Neural progenitor cell (in vitro differentiated cells): ENCODE data around the gene RPS6KB2. TPM values are rescaled to one million over a fixed set of nuclear protein-coding genes. Genes with fewer than 3 reads are reported as not detected.
A peak's percentile ranks its signal among the peaks of the same experiment; 100 is the strongest.

Source experiments
- DNase-seq: peaks from one replicate; pipeline ENCODE4 v3.0.0-alpha.2; 2016; ENCODE audit warnings: low spot score
- H2AFZ ChIP-seq: fragments of 200-600 bp; sonication (generic); replicated peaks from 2 replicates; pipeline ENCODE4 v1.6.1; 2016; ENCODE audit warnings: antibody characterized with exemption
- H3F3A ChIP-seq: fragments of 200-600 bp; sonication (generic); 2 replicates; pipeline ENCODE4 v1.6.1; 2016; ENCODE audit warnings: antibody characterized with exemption, low read depth
- H3K27ac ChIP-seq: fragments of 200-600 bp; sonication (generic); 2 replicates; pipeline ENCODE4 v1.5.1; 2016; ENCODE audit warnings: mild to moderate bottlenecking
- H3K27me3 ChIP-seq: fragments of 200-600 bp; sonication (generic); 2 replicates; pipeline ENCODE4 v1.6.1; 2016; ENCODE audit warnings: mild to moderate bottlenecking, moderate library complexity
- H3K36me3 ChIP-seq: fragments of 200-600 bp; sonication (generic); 2 replicates; pipeline ENCODE4 v1.5.1; 2016
- H3K4me1 ChIP-seq: fragments of 200-600 bp; sonication (generic); 2 replicates; pipeline ENCODE4 v1.6.1; 2016; ENCODE audit warnings: mixed run types
- H3K4me2 ChIP-seq: fragments of 200-600 bp; sonication (generic); 2 replicates; pipeline ENCODE4 v1.6.1; 2016
- H3K4me3 ChIP-seq: fragments of 200-600 bp; sonication (generic); 2 replicates; pipeline ENCODE4 v1.5.1; 2016
- H3K79me2 ChIP-seq: fragments of 200-600 bp; sonication (generic); 2 replicates; pipeline ENCODE4 v1.6.1; 2016; ENCODE audit warnings: low read depth
- H3K9ac ChIP-seq: fragments of 200-600 bp; sonication (generic); 2 replicates; pipeline ENCODE4 v1.6.1; 2016
- H3K9me3 ChIP-seq: fragments of 200-600 bp; sonication (generic); 2 replicates; pipeline ENCODE4 v1.5.1; 2016; ENCODE audit warnings: low read depth
- H4K20me1 ChIP-seq: fragments of 200-600 bp; sonication (generic); 2 replicates; pipeline ENCODE4 v1.6.1; 2016; ENCODE audit warnings: low read depth
- H3K27ac Mint-ChIP-seq: 3 replicates; pipeline ENCODE4 v1.8.0; 2021; ENCODE audit warnings: mixed read lengths
- H3K27me3 Mint-ChIP-seq: 2 replicates; pipeline ENCODE4 v1.8.0; 2022; ENCODE audit warnings: low read depth, mild to moderate bottlenecking, inconsistent platforms, moderate library complexity, mixed read lengths; ENCODE audit not compliant: insufficient read depth
- H3K36me3 Mint-ChIP-seq: 3 replicates; pipeline ENCODE4 v1.8.0; 2021; ENCODE audit warnings: mixed read lengths
- H3K4me1 Mint-ChIP-seq: 3 replicates; pipeline ENCODE4 v1.8.0; 2021; ENCODE audit warnings: mixed read lengths
- H3K4me3 Mint-ChIP-seq: 3 replicates; pipeline ENCODE4 v1.8.0; 2021; ENCODE audit warnings: mild to moderate bottlenecking, moderate library complexity, mixed read lengths
- H3K9me3 Mint-ChIP-seq: 3 replicates; pipeline ENCODE4 v1.8.0; 2020; ENCODE audit warnings: mixed read lengths
- CTCF ChIP-seq: fragments of 200-600 bp; sonication (generic); IDR thresholded peaks from 2 replicates; pipeline ENCODE4 v1.5.1; 2017; ENCODE audit warnings: antibody characterized with exemption, mild to moderate bottlenecking
- EZH2 ChIP-seq: fragments of 200-600 bp; sonication (generic); IDR thresholded peaks from 2 replicates; pipeline ENCODE4 v1.6.1; 2017; ENCODE audit warnings: antibody characterized with exemption, mild to moderate bottlenecking, moderate library complexity
- EZH2phosphoT487 ChIP-seq: fragments of 200-600 bp; sonication (generic); IDR thresholded peaks from 2 replicates; pipeline ENCODE4 v1.6.1; 2017; ENCODE audit warnings: antibody characterized with exemption
- total RNA-seq: library from RNA; depleted of rRNA; stranded (reverse); fragments of >200 nt; gene quantifications from 2 replicates; pipeline ENCODE4 v1.2.3, GENCODE V29; 2015; ENCODE audit warnings: low replicate concordance

Gene RPS6KB2
- total RNA-seq, 1 donor from 2014 or later = 23.7 TPM

GRCh38 chr11:67468056-67468455 is 39.8 kb downstream of the RPS6KB2 start:
- no peak for DNase-seq
- no peak for TF ChIP-seq CTCF
- TF ChIP-seq EZH2 = no peak
- TF ChIP-seq EZH2phosphoT487 = no peak
- Mint-ChIP-seq H3K4me3 (peak overlapping the region; percentile 97), H3K4me1 (peaks cover 20% of the 10 kb centered on the region), H3K36me3 (no peaks in the 10 kb centered on the region), H3K27ac (peak overlapping the region; percentile 95), H3K27me3 (peaks cover 10% of the 10 kb centered on the region), H3K9me3 (no peaks in the 10 kb centered on the region)
- Histone ChIP-seq H3K79me2 (peaks cover 8% of the 10 kb centered on the region), H3K4me1 (peaks cover 6% of the 10 kb centered on the region), H3K4me3 (peak overlapping the region; percentile 88), H4K20me1 (no peaks in the 10 kb centered on the region), H3K36me3 (no peaks in the 10 kb centered on the region), H3K27ac (no peak overlapping the region), H3F3A (no peaks in the 10 kb centered on the region), H2AFZ (no peak overlapping the region), H3K27me3 (no peaks in the 10 kb centered on the region), H3K9me3 (no peaks in the 10 kb centered on the region), H3K4me2 (peak overlapping the region; percentile 86), H3K9ac (peak overlapping the region; percentile 55)

- Histone ChIP-seq H3K4me2 (peak overlapping the region; percentile 86), H3K4me1 (peaks cover 6% of the 10 kb centered on the region), H3K9me3 (no peaks in the 10 kb centered on the region), H3F3A (no peaks in the 10 kb centered on the region), H3K9ac (peak overlapping the region; percentile 55), H3K36me3 (no peaks in the 10 kb centered on the region), H4K20me1 (no peaks in the 10 kb centered on the region), H2AFZ (no peak overlapping the region), H3K27me3 (no peaks in the 10 kb centered on the region), H3K27ac (no peak overlapping the region), H3K4me3 (peak overlapping the region; percentile 88), H3K79me2 (peaks cover 8% of the 10 kb centered on the region)
- Mint-ChIP-seq H3K27me3 (peaks cover 10% of the 10 kb centered on the region), H3K4me1 (peaks cover 20% of the 10 kb centered on the region), H3K9me3 (no peaks in the 10 kb centered on the region), H3K4me3 (peak overlapping the region; percentile 97), H3K27ac (peak overlapping the region; percentile 95), H3K36me3 (no peaks in the 10 kb centered on the region)
- peak; percentile 57 for DNase-seq
- TF ChIP-seq EZH2 (no peak), CTCF (no peak), EZH2phosphoT487 (no peak)
These were observed 40.1 kb downstream of the RPS6KB2 start for GRCh38 chr11:67468456-67468758.

GRCh38 chr11:67468759-67469507 is 40.6 kb downstream of the RPS6KB2 start, which contains the start of gene TMEM134:
TSS of gene TMEM134 (minus strand) at chr11:67469251. CDS start at chr11:67469192, 59 bp downstream.
- H3K27me3 Mint-ChIP-seq = peaks cover 10% of the 10 kb centered on the region
- Histone ChIP-seq H3K27me3 (no peaks in the 10 kb centered on the region), H3K9ac (peak within 1 kb of the TSS; percentile 55), H3K9me3 (no peaks in the 10 kb centered on the region), H3K36me3 (no peaks in the 10 kb centered on the region), H3K4me1 (peaks cover 6% of the 10 kb centered on the region), H3K4me2 (peak within 1 kb of the TSS; percentile 86), H2AFZ (peak within 1 kb of the TSS; percentile 63), H3F3A (no peaks in the 10 kb centered on the region), H4K20me1 (no peaks in the 10 kb centered on the region), H3K79me2 (peaks cover 8% of the 10 kb centered on the region), H3K4me3 (peak within 1 kb of the TSS; percentile 88), H3K27ac (no peak within 1 kb of the TSS)
- H3K27ac Mint-ChIP-seq = peak within 1 kb of the TSS; percentile 95
- peak; percentile 97 for DNase-seq
- TF ChIP-seq CTCF = peak; percentile 59
- TF ChIP-seq EZH2phosphoT487 = no peak
- no peaks in the 10 kb centered on the region for H3K36me3 Mint-ChIP-seq
- H3K4me1 Mint-ChIP-seq = peaks cover 20% of the 10 kb centered on the region
- peak within 1 kb of the TSS; percentile 97 for H3K4me3 Mint-ChIP-seq
- no peaks in the 10 kb centered on the region for H3K9me3 Mint-ChIP-seq
